DMS114 treated with DMSO at 0.1 percent for 48 hours (cell line): Measurements from ENCODE around the gene KCNJ6.
"Not testable (repeated sequence)": the region's sequence is repeated elsewhere in the genome, so short reads cannot be mapped to it uniquely, and the experiment has no call there.

Experiments used
- DNase-seq: peaks from one replicate; lab custom pipeline; 2025; ENCODE audit not compliant: unreplicated experiment; lab: John Stamatoyannopoulos, UW

KCNJ6 gene

DNA sequence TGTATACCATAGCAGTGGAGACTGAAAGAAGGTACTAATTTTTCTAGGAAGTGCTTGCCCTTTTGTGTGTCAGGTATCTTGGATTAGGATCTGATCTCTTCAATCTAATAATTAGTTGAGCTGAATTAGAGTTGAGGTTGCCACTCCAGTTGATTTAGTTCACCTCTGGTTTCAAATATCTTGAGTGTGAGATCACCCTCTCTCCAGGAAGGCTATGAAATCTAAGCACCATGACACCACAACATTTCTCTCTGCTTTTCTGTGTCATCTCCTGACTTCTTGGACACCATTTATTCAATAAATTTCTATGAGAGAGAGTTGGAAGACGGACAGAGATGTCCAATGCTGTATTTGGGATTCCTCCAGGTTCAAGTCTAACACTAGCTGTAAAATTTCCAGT is 336.9 kb downstream of the KCNJ6 start:
- DNase-seq, result no peak

DNA sequence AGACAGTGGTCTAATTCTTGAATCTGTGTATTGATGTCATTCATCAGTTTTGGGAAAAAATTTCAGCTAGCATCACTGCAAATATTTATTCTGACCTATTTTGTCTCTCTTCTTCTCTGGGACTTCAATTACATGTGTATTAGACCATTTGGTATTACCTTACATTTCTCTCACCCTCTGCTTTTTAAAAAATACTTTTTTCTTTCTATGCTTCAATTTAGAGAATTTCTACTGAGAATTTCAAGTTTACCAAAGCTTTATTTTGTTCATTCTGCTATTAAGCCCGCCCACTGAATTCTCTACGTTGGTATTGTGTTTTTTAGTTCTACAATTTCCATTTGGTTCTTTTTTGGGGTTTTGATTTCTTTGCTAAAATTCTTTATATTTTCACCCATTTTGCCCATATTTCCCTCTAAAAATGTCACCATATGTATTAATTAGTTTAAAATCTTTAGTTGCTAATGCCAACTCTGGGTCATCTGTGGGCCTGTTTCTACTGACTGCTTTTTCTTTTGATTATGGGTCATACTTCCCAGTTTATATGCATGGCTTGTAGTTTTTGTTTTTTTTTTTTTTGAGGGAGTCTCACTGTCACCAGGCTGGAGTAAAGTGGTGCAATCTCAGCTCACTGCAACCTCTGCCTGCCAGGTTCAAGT is 337.7 kb downstream of the KCNJ6 start:
- DNase-seq, result no peak

DNA sequence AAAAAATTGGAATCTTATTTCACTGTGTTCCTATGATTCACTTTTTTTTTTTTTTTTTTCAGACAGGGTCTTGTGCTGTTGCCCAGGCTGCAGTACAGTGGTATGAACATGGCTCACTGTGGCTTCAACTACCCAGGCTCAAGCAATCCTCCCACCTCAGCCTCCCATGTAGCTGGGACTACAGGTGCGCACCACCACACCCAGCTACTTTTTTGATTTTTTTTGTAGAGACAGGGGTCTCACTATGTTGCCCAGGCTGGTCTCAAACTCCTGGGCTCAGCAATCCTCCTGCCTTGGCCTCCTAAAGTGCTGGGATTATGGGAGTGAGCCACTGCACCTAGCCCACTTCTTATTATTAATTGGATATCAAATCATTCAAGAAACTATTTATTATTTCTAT is 339.3 kb downstream of the KCNJ6 start:
- not testable (repeated sequence) for DNase-seq

DNA sequence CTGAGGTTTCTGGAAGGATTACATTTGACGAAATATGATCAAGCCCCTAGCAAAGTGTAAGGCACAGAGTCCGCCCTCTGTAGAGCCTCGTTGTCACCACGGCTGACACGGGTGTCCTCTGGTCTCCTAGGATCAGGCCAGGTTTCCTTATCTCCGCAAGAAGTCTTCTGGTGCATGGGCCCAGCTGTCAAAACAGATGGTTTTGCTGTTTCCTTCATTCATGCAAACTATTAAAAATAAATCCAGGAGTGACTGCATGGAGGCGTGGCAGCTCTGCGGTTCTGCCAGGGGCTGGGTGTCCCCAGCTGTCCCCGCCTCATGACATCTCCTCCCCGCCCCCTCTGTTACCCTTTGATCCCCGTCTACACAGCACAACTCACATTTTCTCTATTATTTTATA is 340.7 kb downstream of the KCNJ6 start:
- DNase-seq, result no peak

DNA sequence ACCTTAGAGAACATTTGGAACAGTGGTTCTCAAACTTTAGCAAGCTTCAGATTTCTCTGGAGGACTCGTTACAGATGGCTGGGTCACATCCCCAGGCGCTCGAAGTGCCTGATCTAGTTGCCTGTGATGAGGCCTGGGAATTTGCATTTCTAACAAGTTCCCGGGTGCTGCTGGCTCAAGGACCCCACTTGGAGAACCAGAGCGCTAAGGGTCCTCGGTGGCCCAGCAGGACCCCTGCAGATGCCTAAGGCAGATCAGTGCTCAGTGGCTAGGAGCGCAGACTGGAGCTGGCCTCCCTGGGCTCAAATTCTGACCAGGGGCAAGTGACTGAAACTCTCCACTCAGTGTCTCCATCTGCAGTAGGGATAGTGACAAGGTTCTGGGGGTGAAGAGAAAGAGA is 341.5 kb downstream of the KCNJ6 start:
- DNase-seq, result no peak

DNA sequence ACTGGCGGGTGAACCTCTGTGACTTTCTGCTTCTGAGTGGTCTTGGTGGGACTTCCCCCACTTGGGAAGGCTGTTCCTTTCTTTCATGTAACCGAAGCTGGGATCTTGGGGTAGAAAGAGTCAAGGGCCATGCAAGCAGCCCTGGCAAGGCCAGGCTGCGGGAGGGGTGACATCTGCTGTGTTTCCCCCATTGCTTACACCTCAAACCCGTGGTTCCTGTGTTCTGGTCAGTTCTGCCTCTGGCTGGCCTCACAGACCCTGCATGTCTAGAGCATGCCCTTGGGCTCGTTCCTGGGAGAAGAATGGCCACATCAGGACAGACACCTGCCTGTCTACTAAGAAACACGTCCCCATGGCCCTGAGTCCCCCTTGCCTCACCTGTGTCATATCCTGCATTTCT is 341.9 kb downstream of the KCNJ6 start:
- no peak for DNase-seq

DNA sequence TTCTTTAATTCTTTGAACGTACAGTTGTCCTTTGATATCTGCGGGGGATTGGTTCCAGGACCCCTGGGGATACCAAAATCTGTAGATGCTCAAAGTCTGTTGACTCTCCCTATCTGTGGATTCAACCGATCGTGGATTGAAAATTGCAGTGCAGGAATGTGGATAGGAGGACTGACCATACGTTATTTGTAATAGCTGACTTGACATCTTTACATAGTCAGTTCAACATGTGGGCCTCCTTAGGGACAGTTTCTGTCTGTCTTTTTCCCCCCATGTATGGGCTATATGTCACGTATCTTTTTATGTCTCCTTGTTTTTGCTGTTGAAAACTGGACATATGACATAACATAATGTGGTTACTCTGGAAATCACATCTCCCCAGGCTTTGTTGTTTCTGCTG is 344.8 kb downstream of the KCNJ6 start:
- no peak for DNase-seq

DNA sequence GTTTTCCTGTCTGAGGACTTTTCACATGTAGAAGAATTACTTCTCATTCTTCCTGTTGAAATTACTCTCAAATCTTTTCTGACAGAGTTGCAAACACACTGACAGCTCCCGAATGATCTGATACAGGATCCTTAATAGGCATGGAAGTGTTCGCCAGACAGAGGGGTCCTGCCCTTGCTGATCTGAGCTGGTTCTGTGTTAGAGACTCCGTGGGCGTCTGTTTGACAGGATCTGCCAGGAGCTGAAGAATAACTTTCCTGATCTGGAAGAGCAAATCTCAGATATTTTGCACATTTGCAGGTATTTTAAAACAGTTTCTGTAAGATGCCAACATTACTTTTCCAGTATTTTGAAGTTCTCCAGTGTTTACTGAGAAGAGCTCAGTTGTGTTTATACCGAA is 347.3 kb downstream of the KCNJ6 start:
- no peak for DNase-seq

DNA sequence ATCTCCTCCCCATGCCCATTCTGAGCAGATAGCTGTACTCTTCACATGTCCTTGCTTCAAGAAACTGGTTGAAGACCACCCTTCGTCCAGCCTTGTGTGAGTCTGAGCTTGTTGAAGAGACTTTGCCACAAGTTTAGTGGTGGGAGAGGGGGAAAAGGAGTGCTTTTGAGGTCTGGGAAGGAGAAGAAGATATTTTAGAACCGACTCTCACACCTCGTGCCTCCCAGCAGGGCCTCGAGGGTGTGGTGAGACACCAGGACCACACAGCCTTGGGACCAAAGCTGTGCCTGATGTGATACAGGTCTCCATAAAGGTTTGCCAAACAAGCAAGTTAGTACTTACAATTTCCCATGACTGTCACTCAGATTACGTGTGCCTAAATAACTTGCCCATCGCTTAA is 347.8 kb downstream of the KCNJ6 start:
- DNase-seq, result no peak

DNA sequence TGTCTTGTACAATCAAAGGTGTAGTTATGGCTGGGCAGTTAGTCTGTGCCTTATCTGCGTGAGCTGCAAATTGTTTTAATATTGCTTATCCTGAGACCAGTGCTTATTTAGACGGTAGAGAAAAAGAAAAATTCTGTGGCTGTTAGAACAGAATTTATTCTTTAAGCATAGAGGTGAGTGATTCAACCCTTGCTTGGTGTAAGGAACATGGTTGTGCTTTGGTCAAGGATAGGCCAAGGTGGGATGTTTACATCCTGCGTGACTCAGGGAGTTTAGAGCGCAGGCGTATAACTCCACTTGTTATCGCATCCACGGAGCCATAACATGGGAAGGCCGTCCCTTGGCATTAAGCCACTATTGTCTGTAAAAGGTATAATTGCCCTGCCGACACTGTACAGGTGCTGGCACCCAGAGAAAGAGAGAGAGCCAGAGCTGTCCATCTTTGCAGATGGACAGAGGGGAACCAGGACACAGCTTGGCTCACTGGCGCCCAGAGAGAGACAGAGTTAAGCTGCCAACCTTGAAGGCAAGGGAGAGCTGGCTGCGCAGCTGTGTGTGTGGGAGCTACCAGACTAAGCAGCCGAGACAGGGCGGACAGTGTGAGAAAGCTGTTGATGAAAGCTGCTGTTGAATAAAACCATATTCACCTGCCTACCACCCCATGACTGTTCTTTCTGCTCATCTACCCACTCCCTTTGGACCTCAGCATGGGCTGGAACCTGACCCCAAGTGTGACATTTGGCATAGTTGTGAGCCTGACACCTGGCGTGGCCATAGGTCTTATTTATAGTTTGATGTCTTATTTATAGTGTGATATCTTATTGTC is 349.3 kb downstream of the KCNJ6 start:
- DNase-seq, result no peak

DNA sequence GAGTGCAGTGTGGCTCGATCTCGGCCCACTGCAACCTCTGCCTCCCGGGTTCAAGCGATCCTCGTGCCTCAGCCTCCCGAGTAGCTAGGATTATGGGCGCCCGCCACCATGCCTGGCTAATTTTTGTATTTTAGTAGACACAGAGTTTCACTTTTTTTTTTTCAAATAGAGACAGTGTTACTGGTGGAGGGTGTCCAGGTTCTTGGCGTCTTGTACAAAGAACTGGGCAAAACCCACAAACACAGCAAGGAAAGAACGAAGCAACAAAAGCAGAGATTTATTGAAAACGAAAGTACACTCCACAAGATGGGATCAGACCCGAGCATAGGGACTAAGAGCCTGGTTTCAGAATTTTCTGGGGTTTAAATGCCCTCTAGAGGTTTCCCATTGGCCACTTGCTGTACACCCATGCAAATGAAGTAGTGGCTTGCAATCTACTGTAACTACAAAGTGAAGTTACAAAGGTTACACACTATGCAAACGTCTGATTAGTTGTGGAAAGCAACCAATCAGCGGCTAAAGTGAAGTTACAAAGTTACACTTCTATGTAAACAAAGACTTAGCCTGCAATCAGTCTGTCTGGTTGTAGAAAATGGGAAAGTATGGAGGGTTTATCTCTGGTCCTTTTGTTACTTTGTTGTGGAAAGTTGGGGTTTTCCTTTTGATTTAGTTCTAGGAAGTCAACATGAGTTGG is 350.6 kb downstream of the KCNJ6 start:
- no peak for DNase-seq

DNA sequence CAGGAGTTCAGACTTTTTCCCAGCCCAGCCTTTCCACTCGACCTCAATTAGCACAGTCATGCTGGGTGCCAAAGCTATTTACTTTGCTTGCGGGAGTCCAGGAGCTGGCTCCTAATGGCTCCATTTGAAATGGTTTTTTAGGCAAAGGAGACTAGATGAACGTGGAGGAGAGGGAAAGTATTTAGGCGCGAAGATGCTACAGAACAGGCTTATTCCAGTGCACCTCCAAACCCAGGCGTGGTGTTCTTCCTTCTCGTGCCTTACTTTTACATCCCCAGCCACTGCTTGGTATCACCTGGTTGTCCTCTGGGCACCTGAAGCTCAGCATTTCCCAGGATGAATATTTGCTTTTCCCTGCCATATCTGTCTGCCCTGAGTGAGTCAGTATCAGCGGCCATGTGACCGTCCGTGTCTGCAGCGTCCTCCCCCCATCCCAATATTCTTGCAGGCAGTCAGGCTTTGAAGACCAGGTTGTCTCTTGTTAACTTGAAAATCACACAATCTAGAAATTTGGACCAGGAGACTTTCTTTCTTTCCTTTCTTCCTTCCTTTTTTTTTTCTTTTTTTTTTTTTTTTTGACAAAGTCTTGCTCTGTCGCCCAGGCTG is 351.2 kb downstream of the KCNJ6 start:
- no peak for DNase-seq

DNA sequence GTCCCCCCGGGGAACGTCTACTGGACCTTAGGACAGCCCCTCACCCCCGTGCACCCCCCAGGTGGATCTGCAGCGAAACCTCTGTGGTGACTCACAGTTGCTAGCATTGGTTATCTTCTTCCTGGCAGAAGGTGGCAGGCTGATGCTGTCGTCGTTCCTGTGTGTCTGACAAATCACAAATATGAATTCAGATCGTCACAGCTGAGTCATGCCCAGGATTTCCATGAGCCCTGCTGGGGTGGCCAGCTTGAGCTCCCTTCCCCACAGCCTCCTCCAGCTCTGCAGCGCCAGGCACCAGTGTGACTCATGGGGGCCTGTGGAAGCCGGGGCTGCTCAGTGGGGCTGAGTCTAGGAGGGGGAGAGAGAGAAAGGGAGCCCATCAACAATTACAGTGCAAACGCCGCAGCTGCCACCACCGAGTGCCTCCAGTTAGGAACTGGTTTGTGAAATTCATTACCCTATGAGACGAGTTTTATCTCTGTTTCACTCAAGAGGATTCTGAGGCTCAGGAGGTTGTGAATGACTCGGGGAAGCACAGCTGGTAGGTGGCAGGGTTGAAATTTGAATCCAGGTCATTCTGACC is 351.8 kb downstream of the KCNJ6 start:
- no peak for DNase-seq

DNA sequence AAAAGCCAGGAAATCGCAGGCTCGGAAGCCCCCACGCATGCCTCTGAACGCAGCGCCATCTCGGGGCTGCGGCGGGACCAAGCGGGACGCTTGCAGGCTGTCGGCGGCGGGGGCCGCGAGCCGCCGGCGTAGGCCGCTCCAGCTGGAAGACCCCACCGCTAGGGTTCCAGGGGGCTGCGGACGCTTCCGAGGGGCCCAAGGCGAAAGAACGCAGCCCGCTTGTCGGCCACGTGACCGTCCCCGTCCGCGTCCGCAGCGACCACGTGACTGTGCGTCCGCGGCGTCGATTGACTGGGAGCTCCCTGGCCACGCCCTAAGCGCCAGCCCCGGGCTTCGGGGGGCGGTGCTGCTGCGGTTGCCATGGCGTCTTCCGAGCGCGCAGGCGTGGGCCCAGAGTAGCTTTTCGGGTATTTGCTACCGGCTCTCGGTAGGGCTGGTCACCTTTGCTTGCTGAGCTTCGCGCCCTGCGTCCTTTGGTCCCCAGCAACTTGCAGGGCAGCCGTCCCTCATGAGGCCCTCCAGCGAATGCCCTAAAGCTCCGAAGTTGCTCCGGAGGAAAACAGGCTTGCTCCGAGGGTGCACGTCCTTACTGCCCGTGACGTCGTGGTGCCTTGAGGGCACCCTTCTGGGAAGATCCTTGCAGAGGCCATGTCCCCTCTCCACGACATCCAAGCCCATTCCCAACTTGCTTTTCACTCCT is 352.5 kb downstream of the KCNJ6 start:
- DNase-seq, result peak; percentile 78

DNA sequence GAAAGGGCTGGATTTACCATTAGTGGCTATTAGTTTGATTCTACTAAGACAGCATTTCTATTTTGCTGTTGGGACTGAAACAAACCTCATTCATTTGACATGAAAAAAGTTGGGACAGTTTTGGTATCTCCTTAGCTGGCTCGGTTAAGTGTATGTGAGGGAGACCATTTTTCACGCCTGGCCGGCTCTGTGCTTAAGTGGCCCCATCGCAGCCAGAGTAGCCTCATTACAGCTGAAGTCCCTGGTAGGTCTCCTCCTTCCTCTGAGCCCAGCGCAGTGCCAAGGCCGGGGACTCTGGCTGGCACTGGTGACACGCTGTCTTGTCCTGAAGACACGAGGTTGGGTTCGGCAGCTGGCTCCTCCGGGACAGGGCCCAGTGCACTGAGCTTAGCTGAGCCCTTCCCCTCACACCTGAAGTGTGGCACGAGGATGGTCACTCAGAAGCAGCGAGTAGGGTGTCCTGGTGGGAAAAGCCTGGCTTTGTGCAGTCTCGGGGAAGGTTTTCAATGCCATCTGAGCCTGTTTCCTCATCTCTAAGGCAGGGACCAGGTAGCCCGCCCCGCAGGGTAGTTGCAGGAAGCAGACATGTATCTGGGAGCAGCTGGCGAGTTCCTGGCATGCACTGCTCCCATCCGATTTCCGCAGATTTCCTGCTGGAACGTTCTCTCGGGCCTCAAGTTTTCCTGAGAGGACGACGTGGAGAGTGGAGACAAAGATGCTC is 353.2 kb downstream of the KCNJ6 start:
- DNase-seq, result no peak

DNA sequence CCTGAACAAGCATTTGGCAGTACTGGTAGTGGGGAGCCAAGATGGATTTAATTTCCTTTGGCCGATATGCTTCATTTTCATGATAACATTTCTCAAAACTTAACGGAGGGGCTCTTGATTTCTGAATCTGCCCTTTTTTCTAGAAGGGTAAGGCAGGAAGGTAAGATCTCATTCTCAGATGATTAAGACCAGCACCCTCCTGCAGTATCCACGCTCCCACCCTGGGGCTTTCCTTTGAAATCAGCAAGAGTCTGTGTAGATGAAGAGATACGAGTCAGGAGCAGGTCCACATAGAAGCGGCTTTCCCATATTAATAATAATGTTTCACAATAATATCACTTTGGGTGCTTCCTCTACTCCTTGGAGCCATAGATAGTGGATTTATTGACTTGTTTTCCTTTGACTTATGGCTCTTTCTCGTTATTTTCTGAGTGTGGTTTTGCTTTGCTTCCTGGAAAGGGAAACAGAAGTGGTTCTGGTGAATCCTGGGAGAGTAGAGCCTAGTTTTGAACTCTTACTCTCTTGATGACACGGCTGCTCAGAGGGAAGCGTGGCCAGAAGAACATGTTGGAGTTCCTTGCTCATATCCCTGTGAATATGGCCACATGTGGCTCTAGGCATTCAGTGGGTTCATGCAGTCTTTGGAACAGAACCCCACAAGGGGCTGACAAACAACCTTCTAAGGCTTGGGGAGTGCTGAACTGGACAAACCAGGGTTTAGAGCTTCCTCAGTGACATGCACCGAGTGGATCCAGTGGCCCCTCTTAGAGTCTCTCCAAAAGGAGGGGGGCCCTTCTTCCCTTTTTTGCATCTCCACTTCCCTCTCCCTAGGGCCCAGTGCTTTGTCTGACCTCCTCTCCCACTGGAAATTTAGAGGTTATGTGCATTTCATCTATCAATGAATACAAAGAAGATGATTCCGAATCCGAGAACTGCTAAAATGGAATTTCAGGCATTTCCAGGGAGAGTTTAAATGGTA is 354.0 kb downstream of the KCNJ6 start:
- DNase-seq, result no peak

DNA sequence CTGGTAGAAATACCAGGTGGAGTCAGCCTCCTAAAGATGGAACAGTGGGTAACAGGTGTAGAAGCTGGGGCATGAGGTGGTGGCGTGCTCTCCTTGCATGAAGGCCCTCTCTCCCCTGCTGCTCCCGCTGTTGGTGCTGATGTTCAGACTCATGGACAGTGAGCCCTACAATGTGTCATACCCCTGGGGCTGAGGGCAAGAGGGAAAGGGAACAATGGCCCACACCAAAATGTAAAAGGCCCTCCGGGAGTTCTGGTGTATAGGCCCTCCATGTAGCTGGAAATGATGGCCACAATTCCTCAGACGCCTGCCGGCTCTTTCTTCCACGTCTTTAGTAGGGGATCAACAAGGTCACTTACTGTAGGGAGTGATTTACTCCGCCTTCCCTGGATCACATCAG is 354.8 kb downstream of the KCNJ6 start:
- DNase-seq, result no peak

DNA sequence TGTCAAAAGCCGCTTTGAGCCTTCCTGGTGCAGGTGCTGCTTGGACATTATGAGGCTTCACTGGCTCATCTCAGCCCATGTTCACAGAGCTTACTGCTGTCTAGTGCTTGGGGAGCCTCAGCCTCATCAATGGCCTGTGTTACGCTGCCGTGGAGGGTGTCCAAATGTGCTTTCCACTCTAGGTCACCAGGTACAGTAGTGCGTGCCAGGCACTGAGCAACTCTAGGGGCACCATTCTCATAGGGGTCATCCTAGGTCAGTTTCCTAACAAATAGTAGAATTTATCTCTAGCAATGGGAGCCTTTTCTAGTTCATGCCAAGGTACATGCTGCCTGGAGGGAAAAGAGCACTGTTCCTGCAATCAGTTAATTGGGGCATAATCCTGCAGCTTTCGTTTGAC is 355.9 kb downstream of the KCNJ6 start:
- DNase-seq, result no peak

DNA sequence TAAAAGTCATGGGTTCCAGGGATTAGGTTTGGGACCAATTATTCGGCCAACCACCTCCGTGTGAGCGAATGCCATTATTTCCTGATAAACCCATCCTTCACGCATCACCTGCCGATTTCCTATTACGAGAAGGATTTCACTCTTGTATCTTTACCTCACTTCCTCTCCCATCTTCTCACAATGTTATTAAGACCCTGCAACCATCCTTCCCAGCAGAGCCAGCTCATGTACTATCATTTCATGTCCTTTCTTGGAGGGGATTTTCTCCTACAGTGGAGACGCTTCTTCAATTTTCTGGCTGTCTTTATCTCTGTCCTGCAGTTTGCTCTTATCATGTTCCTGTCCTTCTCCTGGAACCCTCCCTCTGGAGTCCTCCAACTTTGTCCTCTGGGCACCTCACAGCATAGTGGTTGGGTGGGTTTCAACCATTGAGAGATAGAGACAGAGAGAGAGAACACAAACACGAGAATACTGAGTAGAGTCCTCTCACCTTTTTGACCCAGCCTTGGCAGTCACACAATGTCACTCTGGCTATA is 357.5 kb downstream of the KCNJ6 start:
- DNase-seq, result no peak
